HG02610 (cell line): ENCODE data around the gene ZNF639.

Experiments
- ATAC-seq: cut with Tn5 transposase; IDR thresholded peaks from one replicate; pipeline ENCODE4 v1.9.1; 2021; ENCODE audit warnings: mild to moderate bottlenecking, moderate library complexity; ENCODE audit not compliant: unreplicated experiment

Gene ZNF639

DNA sequence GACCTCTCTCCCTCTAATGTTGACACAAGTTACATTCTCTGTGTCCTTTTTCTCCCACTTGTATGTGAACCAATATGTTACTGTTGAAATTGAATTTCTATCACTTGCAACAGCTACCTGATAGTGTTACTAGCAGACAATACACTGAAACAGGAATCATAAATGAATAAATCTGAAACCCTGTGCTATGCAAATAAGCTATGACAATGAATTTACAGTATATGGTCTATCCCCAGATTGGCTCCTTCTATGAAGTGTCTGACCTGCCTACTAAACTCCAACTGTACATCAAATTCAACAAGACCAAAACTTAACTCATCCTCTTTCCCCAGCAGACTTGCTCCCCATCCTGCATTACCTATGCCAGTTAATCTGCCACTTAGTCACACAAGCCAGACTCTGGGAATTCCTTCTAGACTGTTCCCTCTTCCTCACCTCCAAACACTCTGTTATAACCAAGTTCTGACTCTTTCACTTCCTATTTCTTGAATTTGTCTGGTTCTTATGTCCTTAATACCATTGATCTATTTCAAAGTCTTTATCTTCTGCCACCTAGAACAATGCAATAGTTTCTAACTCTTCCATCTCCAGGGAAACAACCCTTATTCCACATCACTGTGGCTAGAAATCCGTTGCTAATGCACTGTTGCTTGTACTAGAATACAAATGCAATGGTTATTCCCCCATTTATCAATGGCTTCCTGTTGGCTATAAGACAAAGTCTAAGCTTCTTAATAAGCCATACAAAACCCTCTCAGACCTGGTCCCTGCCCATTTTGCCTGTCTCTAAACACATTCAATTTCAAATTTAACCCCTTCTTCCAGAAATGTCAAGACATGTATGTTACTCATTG, 13.4 kb upstream of the ZNF639 start:
- ATAC-seq: peak; percentile 95

DNA sequence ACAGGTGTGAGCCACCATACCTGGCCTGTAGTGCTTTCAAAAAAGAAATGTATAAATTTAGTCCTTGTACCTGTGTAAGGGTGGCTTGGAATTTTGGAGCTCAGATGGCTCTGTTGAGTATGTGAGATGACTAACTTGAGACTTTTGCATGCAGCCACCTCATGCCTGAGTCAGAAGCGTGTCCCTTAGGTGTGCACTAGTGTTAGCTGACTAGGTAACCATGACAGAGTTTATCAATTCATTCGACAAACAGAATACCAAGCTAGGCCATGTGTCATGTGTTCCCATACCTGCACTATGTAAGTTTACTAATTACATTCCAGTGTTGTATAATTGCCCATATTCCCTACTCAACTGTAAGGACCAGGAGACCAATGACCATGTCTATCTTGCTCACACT, 4.0 kb upstream of the ZNF639 start:
- ATAC-seq: no peak

DNA sequence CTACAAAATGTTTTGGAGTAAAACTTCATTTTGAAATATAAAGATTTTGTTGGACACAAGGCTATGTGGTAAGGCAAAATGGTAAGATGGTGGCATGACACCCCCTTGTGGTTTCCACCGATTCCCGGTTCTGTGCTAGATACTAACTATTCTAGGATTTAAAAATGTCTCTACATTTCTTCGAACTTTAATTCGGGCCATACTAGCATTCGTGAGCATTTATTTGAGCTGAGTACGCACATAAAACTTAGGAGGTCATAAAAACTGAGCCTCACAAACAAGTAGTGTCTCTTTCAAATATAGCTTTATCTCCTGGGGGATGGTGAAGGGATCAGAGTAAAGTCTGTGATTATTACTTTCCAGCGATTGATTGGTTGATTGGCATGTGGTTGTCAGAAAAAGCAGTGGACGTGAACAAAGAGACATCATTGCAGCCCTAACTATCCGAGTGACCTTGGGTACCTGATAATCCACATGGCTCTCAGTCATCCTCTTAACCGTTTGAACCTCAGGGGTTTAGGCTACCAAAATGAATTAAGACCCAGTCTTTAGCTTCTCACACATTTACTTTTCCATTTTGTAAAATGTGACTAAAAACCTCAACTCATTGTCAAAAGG, 1.1 kb upstream of the ZNF639 start:
- no peak for ATAC-seq

DNA sequence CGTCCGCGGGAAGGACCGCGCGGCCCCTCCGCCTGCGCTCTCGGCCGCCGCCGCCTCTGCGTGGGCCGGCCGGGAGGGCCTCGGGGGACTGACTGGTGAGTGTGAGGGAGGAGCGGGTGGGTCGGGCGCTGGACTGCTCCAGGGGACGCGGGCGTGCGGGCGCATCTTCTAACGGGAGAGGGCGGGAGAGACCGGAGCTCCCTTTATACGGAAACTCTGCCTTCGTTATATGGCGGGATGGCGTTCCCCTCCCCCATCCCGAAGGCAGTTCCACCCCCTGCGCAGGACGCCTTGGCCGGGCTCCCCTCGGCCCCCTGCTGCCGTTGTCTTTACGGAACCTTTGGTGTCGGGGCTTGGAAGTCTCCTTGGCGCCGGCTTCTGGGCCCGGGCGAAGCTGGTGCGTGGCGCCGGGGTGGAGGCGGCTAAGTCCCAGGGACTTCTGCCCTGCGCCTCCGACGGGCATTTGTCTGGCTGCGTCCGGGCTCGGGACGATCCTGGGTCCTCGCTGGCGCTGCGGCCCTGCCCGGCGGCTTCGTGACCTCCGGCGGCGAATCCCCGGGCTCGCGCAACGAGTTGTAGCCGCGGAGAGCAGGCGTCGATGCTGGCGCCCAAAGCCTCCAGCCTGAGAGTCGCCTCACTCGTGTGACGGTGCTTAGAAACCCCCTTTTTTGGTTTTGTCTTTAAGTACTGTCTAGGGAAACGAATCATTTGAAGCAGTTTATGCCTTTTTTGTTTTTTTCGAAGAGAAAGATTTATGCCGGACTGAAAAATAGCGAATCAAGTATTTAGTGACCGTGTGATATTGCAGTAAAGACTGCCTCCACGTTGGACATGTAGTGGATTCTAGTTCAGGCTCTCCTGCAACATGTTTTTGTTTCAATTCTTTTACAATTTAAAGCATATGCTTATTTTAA, 623 bp downstream of the ZNF639 start:
- peak; percentile 42 for ATAC-seq

DNA sequence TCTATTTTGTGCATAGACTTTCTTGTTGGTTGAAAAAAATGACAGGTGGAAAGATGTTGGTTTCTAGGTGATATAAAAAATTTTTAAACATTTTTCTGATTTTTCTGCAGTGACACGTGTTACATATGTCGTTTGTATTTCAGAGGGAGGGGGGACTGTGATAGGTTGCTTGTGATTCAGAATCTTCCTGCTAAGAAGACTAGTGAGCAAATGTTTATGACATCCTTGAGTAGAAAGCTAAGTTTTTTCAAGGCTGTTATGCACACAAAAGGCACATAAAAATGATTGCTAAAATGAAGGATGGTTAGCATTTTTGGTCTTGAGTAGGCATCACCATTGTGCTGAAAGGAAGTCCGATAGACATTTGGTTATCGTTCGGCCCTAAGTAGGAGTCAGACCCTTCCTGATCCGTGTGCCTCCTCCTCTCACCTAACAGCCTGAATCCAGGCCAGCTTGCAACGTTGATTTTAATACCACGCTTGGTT, 1.5 kb downstream of the ZNF639 start:
- no peak for ATAC-seq

DNA sequence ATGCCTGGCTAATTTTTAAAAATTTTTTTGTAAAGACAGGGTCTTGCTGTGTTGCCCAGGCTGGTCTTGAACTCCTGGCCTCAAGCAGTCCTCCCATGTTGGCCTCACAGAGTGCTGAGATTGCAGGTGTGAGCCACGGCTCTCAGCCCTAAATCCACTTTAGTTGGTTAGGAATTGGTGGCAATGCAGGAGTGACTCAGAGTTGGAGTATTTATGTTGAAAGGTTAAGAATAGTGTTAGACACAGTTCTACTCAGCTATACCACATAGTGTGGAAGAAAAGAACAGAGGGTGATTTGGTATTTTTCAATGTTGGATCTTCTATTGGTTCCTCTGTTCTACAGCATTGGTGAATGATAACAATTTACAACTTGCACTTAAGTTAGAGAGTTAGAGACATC, 7.6 kb downstream of the ZNF639 start:
- no peak for ATAC-seq

DNA sequence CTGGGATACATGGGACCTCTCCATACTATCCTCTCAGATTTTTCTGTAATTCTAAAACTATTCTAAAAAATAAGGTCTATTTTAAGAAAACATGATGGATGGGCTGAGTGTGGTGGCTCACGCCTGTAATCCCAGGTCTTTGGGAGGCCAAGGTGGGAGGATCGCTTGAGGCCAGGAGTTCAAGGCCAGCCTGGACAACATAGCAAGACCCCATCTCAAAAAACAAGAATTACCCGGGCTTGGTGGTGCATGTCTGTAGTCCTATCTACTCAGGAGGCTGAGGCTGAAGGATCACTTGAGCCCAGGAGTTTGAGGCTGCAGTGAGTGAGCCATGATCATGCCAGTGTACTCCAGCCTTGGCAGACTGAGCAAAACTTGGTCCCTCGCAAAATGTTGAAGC, 9.4 kb downstream of the ZNF639 start:
- no peak for ATAC-seq

DNA sequence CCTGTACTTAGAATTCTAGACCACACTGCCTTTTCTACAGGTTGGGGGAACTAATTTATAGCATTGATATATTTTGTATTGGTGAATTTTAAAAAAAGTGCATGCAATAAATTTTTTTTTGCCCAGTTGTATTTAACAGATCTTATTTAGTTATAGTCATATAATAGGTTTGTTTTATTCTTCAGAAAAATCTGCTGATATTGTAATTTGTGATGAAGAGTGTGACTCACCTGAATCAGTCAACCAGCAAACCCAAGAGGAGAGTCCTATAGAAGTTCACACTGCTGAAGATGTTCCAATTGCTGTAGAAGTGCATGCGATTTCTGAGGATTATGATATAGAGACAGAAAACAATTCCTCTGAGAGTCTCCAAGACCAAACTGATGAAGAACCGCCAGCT, 10.3 kb downstream of the ZNF639 start:
- no peak for ATAC-seq

DNA sequence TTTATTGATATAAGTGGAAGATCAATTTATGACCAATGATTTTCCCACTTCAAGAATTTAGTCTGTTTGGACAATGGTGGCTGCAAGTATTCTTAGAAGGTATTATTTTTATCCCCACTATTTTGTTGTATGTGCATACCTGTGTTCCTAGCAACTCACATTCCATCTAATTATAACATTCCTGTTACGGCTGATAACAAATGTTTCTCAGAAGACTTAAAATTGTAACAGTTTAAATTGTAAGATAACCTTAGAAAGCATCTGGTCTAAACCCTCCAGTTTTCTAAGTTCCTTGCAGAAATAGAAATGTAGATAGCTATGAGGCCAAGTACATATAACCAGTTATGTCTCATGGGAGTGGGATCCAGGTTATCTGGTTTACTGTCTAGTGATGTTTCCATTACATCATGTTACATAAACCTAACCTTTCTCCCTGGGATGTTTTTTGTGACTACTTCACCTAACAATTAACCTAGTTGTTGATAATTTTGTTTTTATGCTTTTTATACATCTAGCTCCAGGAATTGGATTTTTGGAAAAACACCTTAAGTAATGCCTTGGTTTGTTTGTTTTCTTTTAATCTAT, 13.6 kb downstream of the ZNF639 start:
- no peak for ATAC-seq

DNA sequence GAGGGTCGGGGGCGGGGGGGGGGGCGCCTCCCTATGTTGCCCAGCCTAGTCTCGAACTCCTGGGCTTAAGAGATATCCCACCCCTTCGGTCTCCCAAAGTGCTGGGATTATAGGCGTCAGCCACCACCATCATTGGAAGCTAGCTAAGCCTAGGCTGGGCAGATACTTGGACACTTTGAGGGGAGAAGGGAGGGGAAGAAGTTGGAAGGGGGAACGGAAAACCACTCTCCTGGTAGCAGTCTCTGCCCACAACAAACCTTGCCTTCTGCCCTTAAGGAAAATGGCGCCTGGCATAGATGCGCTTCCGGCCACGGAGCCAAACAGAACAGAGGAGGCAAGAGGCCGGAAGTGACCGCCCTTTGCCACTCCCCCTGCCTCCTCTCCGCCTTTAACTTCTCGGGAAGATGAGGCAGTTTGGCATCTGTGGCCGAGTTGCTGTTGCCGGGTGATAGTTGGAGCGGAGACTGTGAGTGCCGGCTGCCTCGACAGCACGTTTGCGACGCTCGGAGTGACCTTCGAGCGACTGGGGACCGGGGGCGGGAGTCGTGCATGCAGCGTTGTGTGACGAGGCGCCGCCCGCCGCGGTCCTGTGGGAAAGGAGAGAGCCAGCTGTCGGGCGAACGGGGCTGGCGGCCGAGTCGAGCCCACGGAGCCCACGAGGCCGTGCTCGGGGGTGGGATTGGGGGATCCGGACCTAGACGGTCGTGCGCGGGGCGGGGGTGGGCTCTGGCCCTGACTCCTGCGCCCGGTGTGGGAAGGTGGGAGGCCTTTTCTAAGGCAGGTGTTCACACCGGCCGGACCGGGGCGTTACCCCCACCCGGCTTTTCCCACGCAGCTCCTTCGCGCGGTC, 24.7 kb downstream of the ZNF639 start, which contains the start of gene MFN1:
MFN1 (plus strand) TSS at position 365 of the 850 bp plus-strand sequence. CDS start 1,143 bp downstream, outside the sequence.
- ATAC-seq: peak; percentile 92

DNA sequence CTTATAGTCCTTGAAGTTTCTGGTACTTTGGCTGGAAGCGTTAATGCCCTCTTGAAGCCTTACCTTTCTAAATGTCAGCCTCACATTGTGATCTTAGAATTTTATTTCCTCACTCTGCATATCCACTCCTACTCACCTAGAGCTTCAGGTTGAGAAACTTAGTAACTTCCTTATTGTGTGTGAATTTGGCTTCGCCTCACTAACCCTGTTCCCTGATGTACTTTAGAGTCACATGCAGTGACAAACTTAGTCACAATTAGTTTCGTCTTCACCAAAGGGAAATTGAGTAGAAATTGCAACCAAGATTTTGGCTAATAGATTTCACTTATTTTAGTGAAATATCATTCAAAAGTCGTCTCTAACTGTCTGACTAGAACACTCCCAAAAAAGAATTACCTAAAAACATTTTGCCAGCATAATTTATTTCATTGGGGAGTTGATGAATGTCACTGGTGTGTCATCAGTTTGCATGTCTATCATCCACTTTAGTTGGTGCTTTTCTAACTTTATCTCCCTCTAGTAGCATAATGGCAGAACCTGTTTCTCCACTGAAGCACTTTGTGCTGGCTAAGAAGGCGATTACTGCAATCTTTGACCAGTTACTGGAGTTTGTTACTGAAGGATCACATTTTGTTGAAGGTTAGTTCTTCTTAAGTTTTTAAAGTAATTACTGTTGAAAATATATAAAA, 25.6 kb downstream of the ZNF639 start:
- peak; percentile 74 for ATAC-seq

DNA sequence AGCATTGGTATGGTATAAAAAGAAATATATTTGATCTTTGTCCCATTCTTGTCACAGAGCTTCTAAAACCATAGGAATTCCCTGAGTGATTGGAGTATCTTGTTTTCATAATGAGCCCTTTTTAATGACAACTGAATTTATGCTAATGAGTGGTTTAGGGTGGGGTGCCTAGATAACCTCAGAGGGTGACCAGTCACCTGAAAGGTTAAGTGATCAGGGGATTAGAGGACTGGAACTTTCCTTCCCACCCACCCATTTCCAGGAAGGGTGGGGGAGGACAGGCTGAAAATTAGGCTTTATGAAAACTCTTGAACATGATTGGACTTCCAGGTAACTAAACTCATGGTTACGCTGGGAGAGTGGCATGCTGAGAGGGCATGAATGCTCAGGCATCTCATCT, 33.2 kb downstream of the ZNF639 start:
- ATAC-seq: no peak

DNA sequence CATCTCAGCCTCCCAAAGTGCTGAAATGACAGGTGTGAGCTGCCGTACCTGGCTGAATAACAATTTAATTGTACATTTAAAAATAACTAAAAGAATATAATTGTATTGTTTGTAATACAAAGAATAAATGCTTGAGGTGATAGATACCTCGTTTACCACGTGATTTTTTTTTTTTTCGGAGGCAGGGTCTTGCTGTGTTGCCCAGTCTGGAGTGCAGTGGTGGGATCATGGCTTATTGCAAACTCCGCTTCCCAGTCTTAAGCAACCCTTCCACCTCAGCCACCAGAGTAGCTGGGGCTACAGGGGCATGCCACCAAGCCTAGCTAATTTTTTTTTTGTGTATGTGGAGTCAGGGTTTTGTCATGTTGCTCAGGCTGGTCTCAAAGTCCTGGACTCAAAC, 40.5 kb downstream of the ZNF639 start:
- ATAC-seq: no peak

DNA sequence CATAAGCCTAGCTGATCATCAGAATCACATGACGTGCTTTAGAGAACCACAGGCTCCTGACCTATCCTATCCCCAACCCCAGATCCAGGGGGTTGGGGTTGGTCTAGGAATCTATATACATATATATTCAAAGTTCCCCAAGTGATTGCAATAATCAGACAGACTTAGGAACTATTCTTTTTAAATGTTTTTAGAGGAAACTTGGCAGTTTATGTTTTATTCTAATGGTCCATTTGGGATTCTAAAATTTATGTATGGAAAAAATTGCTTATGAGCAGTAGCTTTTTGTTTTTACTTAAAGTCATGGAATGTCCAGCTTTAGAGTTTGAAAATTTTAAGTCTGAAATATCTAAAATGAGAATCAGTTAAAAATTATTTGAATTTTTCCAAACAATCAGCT, 46.8 kb downstream of the ZNF639 start:
- ATAC-seq: no peak

DNA sequence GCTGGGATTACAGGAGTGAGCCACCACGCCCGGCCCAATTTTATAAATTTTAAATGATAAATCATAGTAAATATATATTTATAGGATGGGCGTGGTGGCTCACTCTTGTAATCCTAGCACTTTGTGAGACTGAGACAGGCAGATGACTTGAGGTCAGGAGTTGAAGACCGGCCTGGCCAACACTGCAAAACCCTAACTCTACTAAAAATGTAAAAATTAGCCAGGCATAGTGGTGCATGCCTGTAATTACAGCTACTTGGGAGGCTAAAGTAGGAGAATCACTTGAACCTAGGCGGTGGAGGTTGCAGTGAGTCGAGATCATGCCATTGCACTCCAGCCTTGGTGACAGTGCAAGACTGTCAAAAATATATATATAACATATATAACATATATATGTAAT, 51.1 kb downstream of the ZNF639 start:
- ATAC-seq: no peak

DNA sequence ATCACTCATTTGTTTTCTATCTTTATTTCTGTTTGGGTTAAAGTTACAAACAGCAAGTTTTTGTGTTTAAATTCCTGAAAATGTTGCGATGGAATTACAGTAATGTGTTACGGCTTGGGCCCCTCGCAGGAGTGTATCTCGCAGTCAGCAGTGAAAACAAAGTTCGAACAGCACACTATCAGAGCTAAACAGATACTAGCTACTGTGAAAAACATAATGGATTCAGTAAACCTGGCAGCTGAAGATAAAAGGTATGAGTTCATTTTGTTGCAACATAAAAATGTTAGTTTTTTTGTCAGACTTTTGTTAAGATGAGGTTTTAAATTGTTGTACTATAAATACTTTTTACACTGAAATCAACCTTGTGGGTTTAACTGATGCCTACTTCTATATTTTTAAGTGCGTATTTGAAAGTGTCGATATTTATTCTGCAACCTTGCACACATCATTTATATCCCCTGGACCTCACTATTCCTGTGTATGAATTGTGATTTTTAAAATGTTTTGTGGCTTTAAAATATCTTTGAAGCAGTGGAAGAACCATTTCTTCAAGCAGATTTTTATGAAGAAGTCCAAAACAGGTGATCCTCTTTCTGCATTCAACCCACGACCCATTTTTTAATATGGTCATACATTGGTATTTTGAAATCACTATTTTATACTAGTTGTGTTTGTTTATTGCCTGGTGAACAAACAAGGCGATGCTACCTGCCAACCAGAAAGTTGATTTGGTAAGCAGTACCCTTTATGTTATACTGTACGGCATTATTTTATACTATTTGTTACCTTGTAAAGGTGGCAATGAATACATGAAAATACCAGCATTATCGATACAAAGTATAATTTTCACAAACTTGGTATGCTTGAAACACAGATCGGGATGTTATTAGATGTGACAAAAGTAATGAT, 52.5 kb downstream of the ZNF639 start:
- ATAC-seq: no peak

DNA sequence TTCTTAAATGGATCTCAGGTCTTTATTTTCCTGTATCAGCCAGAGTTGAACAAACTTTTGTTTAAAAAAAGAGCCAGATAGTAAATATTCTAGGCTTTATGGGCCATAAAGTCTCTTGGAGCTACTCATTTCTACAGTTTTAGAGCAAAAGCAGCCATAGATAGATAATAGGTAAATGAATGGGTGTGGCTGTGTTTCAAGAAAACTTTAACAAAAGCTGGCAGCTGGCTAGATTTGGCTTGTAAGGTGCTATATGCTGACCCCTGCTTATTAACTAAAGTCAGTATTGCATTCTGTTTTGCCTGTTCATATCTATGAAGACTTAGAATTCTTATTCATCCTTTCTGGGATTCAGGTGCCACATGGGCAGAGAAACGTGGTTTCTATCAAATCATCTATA, 53.6 kb downstream of the ZNF639 start:
- no peak for ATAC-seq
